ENCODE data around the gene ZNF808. TPM values are rescaled to one million over a fixed set of nuclear protein-coding genes. Genes with fewer than 3 reads are reported as not detected.
"Not testable (repeated sequence)": the region's sequence is repeated elsewhere in the genome, so short reads cannot be mapped to it uniquely, and the experiment has no call there.

Gene ZNF808
- total RNA-seq, 4 donors from 2014 or later, result 11.3 to 18.7 (median 14.2) TPM

DNA sequence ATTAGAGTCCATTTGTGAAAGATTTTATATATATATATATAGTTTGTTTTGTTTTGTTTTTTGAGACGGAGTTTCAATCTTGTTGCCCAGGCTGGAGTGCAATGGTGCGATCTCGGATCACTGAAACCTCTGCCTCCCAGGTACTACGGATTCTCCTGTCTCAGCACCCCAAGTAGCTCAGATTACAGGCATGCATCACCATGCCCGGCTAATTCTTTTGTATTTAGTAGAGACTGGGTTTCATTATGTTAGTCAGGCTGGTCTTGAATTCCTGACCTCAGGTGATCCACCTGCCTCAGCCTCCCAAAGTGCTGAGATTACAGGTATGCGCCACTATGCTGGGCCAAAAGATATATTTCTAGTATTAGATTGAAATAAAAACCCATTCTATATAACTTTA lies 38.7 kb downstream of the ZNF808 start:
- 93% methylated on average over 6 of the region's 6 CpGs for WGBS
- Histone ChIP-seq H3K27me3 (no peaks in the 10 kb centered on the region), H3K9me3 (peaks cover 0 to 5% (median 2%) of the 10 kb centered on the region in 4 donors), H3K27ac (replicated peaks in 1 of 4) (no peak overlapping the region), H3K36me3 (peaks cover 0 to 34% (median 28%) of the 10 kb centered on the region in 4 donors), H3K4me3 (no peak overlapping the region), H3K4me1 (peaks cover 6 to 16% (median 14%) of the 10 kb centered on the region in 4 donors)
- TF ChIP-seq EP300 (IDR thresholded peaks at IDR 0.05) (no peak), POLR2A (IDR thresholded peaks at IDR 0.05; ENCODE audit: low read depth) (no peak), POLR2AphosphoS5 (IDR thresholded peaks at IDR 0.05) (no peak), CTCF (IDR thresholded peaks at IDR 0.05) (no peak)
- no peak for DNase-seq (ENCODE audit: extremely low spot score)
- intact Hi-C loops (cut with DNase I), result loop anchor here (5.0 kb wide), 1 partner anchor 39 kb away; the partner anchor contains the start of gene ZNF808

- no peak overlapping the region for H3K27ac ChIP-seq (replicated peaks in 1 of 4)
Observed at GRCh38 chr19:52566588-52566987, 39.1 kb downstream of the ZNF808 start.

DNA sequence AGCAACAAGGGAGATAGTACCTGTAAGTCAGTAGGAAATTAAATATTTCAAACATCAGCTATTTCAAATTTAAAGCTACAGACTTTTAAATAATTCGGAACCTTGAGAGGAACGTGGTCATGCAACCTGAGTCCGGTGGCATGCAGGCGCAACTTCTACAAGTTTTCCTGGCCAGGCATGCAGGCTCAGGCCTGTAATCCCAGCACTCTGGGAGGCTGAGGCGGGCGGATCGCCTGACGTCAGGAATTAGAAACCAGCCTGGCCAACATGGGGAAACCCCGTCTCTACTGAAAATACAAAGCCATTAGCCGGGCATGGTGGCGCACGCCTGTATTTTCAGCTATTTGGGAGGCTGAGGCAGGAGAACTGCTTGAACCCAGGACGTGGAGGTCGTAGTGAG lies 40.5 kb downstream of the ZNF808 start:
- 98% methylated on average over 14 of the region's 14 CpGs for WGBS
- Histone ChIP-seq H3K4me3 (no peak overlapping the region), H3K27ac (replicated peaks in 1 of 4) (no peak overlapping the region), H3K9me3 (peaks cover 0 to 3% (median 0%) of the 10 kb centered on the region in 4 donors), H3K36me3 (peaks cover 0 to 25% (median 18%) of the 10 kb centered on the region in 4 donors), H3K27me3 (no peaks in the 10 kb centered on the region), H3K4me1 (peaks cover 6 to 25% (median 20%) of the 10 kb centered on the region in 4 donors)
- no peak for DNase-seq (ENCODE audit: extremely low spot score)
- TF ChIP-seq CTCF (IDR thresholded peaks at IDR 0.05) (no peak), POLR2A (IDR thresholded peaks at IDR 0.05; ENCODE audit: low read depth) (no peak), POLR2AphosphoS5 (IDR thresholded peaks at IDR 0.05) (no peak), EP300 (IDR thresholded peaks at IDR 0.05) (no peak)
- intact Hi-C loops (cut with DNase I), result loop anchor here (5.0 kb wide), 1 partner anchor 41 kb away; the partner anchor contains the start of gene ZNF808

More at GRCh38 chr19:52566588-52566987, 39.1 kb downstream of the ZNF808 start:
- 86% methylated on average over 2 of the region's 2 CpGs for WGBS
- H3K36me3 ChIP-seq, result peaks cover 0 to 29% (median 24%) of the 10 kb centered on the region in 4 donors
- no peak overlapping the region for H3K4me3 ChIP-seq
- H3K9me3 ChIP-seq, result peaks cover 0 to 5% (median 2%) of the 10 kb centered on the region in 4 donors
- TF ChIP-seq CTCF (IDR thresholded peaks at IDR 0.05) (no peak), EP300 (IDR thresholded peaks at IDR 0.05) (no peak), POLR2AphosphoS5 (IDR thresholded peaks at IDR 0.05) (no peak), POLR2A (IDR thresholded peaks at IDR 0.05; ENCODE audit: low read depth) (no peak)
- no peaks in the 10 kb centered on the region for H3K27me3 ChIP-seq
- peaks cover 6 to 21% (median 19%) of the 10 kb centered on the region in 4 donors for H3K4me1 ChIP-seq
- DNase-seq (ENCODE audit: extremely low spot score), result no peak
- intact Hi-C loops (cut with DNase I), result loop anchor here (5.0 kb wide), 1 partner anchor 39 kb away; the partner anchor contains the start of gene ZNF808

DNA sequence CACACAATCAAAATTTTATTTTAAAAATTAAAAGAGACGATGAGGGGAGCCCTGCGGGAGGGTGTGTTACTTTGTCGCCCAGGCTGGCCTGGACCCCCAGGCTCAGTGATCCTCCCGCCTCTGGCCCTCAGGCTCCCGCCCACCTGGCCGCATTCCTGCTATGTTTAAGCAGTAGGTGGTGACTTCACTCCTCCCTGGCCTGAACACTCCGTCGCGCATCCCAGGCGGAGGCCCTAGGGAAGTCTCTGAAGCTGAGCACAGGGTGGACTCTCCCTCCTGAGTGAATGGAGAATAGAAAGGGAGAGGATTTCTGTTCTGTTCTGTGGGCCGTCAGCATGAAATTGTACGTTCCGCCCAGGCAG lies 42.2 kb downstream of the ZNF808 start:
- peak overlapping the region; percentile 69 to 76 (median 74) for H3K4me3 ChIP-seq
- not testable (repeated sequence) for H3K9me3 ChIP-seq; H3K27me3 ChIP-seq; DNase-seq (ENCODE audit: extremely low spot score)
- H3K27ac ChIP-seq (replicated peaks in 1 of 4), result peak overlapping the region; percentile 80 to 90 (median 84)
- 6% methylated on average over 13 of the region's 13 CpGs for WGBS
- peaks cover 0 to 26% (median 22%) of the 10 kb centered on the region in 4 donors for H3K36me3 ChIP-seq
- H3K4me1 ChIP-seq, result peaks cover 6 to 25% (median 20%) of the 10 kb centered on the region in 4 donors
- intact Hi-C loops (cut with DNase I), result loop anchor here (5.0 kb wide), 1 partner anchor 42 kb away; the partner anchor contains the start of gene ZNF808

GRCh38 chr19:52570000-52570861 lies 42.8 kb downstream of the ZNF808 start, which contains the start of gene ZNF701:
Gene ZNF701, plus strand, starts transcription at chr19:52570287. Its CDS starts 3,861 bp downstream, at chr19:52574148.
- Histone ChIP-seq H3K4me3 (peak within 1 kb of the TSS; percentile 69 to 76 (median 74)), H3K9me3 (no peaks in the 10 kb centered on the region), H3K36me3 (peaks cover 5 to 32% (median 26%) of the 10 kb centered on the region in 4 donors), H3K27ac (replicated peaks in 1 of 4) (peak within 1 kb of the TSS; percentile 80 to 90 (median 84)), H3K4me1 (peaks cover 6 to 25% (median 20%) of the 10 kb centered on the region in 4 donors), H3K27me3 (no peaks in the 10 kb centered on the region)
- peak; percentile 99 for DNase-seq (ENCODE audit: extremely low spot score)
- WGBS, result under 1% methylated on average over 25 of the region's 57 CpGs
- intact Hi-C loops (cut with DNase I), result loop anchor here (5.0 kb wide), 1 partner anchor 43 kb away; the partner anchor contains the start of gene ZNF808
- peak; percentile 21 to 52 (median 29) for TF ChIP-seq CTCF (IDR thresholded peaks at IDR 0.05)
- peak; percentile 98 to 99 for TF ChIP-seq POLR2AphosphoS5 (IDR thresholded peaks at IDR 0.05)
- TF ChIP-seq EP300 (IDR thresholded peaks at IDR 0.05), result no peak
- peak; percentile 84 for TF ChIP-seq POLR2A (IDR thresholded peaks at IDR 0.05; ENCODE audit: low read depth)

All from esophagus muscularis mucosa (tissue), 4 donors.